Forelimb muscle (tissue), 1 donor: ENCODE measurements around the gene C1D. TPM values are rescaled to one million over a fixed set of nuclear protein-coding genes. Genes with fewer than 3 reads are reported as not detected.
A peak's percentile ranks its signal among the peaks of the same experiment; 100 is the strongest.

ENCODE experiments used
- DNase-seq: peaks from one replicate; pipeline ENCODE4 v3.0.0-alpha.2; 2013; ENCODE audit warnings: low read depth
- polyA plus RNA-seq: library from polyadenylated mRNA; unstranded; fragments of 120-200 nt; gene quantifications from one replicate; pipeline ENCODE4 v1.2.1, GENCODE V29; 2013; ENCODE audit not compliant: insufficient read length

The C1D gene
- polyA plus RNA-seq, 1 donor: 31.3 TPM

DNA sequence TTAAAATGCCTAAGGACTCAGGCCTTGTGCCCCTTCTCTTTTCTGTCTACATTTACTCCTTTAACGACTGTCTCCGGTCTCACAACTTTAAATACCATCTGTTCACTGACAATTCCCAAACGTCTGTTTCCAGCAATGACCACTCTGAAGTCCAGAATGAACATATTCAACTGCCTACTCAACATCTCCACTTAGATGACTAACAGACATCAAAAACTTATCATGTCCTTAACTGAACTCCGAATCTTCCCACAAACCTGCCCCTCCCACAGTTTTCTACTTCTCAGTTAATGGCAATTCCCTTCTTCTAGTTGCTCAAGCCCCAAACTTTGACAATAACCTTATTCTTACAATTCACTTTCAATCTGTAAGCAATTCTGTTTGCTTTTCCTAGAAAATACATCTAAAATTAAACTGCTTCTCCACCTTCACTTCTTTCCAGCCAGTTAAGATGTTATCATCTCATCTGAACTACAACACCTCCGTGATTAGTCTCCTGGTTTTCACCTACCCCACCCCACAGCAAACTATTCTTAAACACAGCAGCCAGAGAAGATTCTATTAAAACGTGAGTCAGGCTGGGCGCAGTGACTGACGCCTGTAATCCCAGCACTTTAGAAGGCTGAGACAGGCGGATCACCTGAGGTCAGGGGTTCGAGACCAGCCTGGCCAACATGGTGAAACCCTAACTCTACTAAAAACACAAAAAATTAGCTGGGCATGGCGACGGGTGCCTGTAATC is 2.8 kb downstream of the C1D start:
- no peak for DNase-seq

DNA sequence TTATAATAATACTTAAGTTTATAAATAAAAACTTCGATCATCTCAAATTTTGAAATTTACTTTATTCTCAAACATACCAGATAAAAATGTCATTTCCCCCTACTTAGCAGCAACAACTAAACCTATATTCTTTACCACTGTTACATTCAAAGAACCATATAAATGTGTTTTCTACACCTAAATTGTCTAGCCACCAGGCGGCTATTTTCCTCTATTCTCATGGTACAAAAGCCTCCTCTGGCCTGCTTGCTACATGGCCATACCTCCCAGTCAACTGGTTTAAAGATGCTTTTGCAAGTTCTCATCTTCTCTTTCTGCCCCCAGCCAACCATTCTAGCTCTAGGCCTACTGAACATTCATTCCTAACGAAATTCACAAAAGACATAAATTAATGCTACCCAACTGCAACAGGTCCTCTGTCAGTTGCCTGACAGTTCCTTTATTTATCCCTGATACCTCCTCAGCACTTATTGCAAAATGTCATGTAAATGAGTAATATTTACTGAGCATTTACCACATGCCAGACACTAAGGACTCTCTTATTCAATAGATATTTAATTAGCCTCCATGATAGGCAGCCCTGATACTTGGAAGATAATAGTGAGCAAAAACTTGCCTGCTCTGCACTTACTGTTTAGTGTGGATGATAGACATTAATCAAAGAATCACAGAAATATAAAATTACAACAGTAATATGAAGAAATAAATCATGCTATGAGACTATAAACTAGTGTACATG is 5.0 kb downstream of the C1D start:
- DNase-seq: no peak

GRCh38 chr2:68052717-68053422 is 9.9 kb downstream of the C1D start:
- DNase-seq: no peak

DNA sequence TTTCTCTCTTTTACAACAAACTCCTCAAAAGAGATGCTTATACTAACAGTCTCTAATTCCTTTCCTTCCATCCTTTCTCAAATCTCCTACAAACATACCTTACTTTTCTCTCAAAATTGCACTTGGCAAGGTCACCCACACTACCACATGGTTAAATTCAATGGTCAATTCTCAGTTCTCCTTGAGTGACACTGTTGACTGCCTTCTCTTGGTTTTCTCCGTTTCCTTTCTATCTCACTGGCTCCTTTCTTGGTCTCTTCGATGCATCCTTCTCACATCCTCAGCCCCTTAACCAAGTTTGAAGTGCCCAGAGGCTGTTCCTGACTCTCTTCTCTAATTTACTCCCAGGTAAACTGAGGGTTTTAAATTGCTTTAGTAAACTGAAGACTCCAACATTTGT is 12.5 kb downstream of the C1D start:
- DNase-seq: no peak

GRCh38 chr2:68046642-68047240 is 16.1 kb downstream of the C1D start:
- DNase-seq: no peak

GRCh38 chr2:68046224-68046623 is 16.6 kb downstream of the C1D start:
- DNase-seq: no peak

DNA sequence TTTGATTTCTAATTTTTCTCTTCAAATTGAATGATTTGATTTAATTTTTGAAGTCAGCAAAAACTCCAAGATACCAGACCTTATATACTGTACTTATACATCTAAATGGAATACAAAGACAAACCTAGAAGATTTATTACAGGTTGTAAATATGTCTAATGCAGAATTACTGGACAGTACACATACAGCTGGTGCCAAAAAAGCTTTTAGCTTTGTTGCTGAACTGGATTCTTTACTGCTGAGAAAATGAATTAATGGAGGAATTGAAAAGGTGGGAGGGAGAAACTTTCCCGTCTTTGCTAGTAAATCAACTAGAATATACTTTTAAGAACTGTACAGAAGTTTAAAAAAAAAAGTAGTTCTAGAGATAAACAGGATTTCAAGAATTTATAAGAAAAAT is 17.5 kb downstream of the C1D start:
- DNase-seq: no peak

DNA sequence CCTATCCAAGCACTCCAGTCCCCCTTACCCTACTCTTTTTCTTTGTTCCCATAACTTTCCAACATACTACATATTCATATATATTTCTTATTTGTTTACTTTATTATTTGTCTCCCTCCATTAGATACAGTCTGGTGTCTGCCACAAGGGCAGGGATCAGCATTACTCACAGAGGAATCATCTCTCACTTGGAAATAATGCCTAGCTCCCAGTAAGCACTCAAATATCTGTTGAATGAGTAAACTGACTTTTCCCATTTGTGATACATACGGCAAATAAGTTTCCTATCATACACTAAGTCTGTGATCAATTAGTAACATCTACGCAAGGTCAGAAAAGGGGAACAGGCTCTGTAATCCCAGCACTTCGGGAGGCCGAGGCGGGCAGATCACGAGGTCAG is 18.7 kb downstream of the C1D start:
- DNase-seq: no peak

DNA sequence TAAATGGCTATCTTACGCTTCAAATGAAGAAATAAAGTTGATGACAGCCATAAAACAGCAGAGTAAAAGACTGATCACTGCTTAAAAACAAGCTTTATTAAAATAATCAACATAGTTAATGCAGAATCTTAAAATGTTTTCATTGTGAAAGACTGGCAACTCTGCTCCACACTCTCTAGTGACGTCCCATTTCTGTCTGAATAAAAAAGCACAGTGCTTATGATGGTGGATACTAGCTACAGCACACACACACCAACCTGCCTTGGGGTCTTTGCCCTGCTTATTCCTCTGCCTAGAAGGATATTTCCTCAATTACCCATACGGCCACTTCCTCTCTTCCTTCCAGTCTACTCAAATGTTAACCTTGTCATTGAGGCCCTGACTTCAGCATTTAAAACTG is 19.1 kb downstream of the C1D start:
- no peak for DNase-seq

DNA sequence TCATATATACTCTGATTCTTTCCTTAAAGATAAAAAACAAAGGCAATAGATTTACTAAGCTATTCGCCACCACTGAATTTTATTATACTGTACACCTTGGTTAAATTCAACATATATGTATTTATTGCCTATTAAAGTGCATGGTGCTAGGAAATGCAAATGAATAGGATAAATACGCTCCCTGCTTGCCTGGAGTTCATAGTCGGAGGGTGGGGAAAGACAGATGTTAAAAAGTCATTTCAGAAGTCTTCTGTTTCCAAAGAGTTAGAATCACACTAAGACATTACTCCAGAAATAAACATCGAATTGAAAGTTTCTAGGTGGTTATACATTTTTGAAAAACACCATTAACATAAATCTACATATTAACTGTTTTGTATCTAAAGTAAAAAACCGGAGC is 19.8 kb downstream of the C1D start:
- DNase-seq: no peak

GRCh38 chr2:68041704-68042245 is 21.0 kb downstream of the C1D start:
- DNase-seq: no peak

- DNase-seq: no peak
Observed at GRCh38 chr2:68040078-68040477, 22.7 kb downstream of the C1D start.

GRCh38 chr2:68039317-68039716 is 23.5 kb downstream of the C1D start:
- no peak for DNase-seq

GRCh38 chr2:68032702-68033101 is 30.1 kb downstream of the C1D start:
- no peak for DNase-seq

DNA sequence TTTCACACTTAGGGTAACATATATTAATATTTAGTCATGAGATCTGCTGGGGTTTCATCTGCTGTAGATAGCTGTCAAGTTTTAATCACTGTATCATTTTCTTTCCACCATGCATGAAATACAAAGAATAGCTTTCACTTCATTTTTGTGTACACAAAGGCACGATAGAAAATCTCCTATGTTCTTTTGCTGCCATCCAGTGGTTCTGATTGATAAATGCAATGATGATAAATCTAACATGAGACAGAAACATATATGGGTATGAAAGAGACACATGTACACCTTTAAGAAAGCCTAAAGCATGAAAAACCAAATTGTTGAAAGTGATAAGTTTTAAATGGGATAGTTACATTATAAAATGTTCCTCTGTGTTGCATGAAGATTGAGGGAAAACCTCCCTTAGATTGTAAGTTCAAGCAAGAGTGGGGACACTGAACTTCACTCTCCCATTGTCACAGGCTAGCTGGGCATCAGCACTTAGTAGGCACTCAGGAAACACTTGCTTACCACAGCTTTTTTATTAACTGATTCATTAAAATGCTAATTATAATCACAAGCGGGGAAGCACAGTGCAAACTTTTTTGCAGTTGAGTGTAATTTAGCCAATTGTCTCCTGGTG is 31.2 kb downstream of the C1D start:
- DNase-seq: peak; percentile 53

DNA sequence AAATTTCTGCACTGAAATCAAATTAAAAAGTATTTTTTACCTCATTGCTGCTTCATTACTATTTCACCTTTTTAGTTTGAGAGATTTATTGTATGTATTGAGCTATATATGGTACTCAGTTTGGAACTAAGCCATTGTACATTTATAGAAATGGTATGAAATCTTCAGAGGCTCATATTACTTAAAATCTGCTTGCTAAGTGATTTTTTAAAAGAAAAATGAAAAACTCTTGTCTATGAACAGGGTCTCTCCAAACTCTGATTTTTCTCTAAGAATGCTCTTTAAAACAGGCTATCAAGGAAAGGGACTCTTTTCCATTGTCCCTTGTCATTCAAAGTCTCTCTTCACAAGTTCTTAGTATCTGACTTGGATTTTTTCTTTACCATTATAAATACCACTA is 31.8 kb downstream of the C1D start:
- DNase-seq: no peak

DNA sequence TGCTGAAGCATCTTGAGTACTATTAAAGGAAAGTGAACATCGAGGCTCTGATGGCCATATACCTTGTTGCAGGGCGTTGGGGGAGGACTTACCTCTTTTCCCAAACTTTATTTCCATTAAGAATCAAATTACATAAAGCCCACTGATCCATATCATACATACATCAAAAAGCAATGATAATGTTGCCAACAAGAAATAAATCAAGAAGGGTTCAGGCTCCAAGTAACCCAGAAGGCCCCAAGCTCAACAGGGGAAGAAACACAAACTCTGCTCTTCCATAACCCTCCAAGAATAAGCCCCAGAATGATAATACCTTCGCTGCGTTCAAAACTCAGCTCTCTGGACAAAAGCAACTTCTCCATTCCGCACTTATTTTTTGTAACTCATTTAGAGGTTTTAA is 32.3 kb downstream of the C1D start:
- DNase-seq: no peak

DNA sequence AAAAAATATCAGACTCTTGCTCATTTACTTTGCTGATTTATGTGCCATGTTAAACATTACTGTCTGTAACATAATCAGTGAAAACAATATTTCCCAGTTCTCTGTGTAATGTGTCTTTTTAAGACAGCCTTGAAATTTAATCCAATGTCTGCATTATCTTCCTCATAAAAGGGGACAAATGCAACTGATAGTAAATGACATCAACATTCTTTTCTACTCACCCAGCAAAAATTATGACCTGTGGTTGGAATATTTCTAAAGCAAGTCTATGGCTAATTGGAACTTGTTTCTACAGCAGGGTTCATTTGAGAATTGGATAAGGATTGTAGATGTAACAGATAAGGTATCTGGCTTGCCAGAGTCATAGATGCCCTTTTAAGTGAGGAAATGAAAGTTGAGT is 34.8 kb downstream of the C1D start:
- DNase-seq: no peak

- no peak for DNase-seq
Observed at GRCh38 chr2:68024450-68024849, 38.4 kb downstream of the C1D start.

- DNase-seq: no peak
Observed at GRCh38 chr2:68023904-68024303, 38.9 kb downstream of the C1D start.

- DNase-seq: no peak
Observed at GRCh38 chr2:68018727-68019126, 44.1 kb downstream of the C1D start.

GRCh38 chr2:68009526-68009925 is 53.3 kb downstream of the C1D start:
- no peak for DNase-seq
